Activated CD4-positive, CD25-positive, alpha-beta regulatory T cell (primary cell): ENCODE data around the gene CLTC.
"Not testable (repeated sequence)": the region's sequence is repeated elsewhere in the genome, so short reads cannot be mapped to it uniquely, and the experiment has no call there.

Experiments
- DNase-seq, 4 experiments: peaks; one replicate each; lab custom pipeline; 2025; lab: John Stamatoyannopoulos, UW

The CLTC gene

GRCh38 chr17:59634632-59635541, 15.2 kb downstream of the CLTC start:
- no peak for DNase-seq

- DNase-seq, result no peak
Observed at GRCh38 chr17:59637611-59638310, 18.1 kb downstream of the CLTC start.

- DNase-seq, result no peak
Observed at GRCh38 chr17:59638553-59638952, 18.9 kb downstream of the CLTC start.

- no peak for DNase-seq
Observed at GRCh38 chr17:59641799-59642484, 22.2 kb downstream of the CLTC start.

- no peak for DNase-seq
Observed at GRCh38 chr17:59642565-59642964, 22.9 kb downstream of the CLTC start.

GRCh38 chr17:59643159-59644140, 23.8 kb downstream of the CLTC start:
- DNase-seq, result no peak

- DNase-seq, result no peak
Observed at GRCh38 chr17:59647288-59647687, 27.6 kb downstream of the CLTC start.

- DNase-seq, result no peak
Observed at GRCh38 chr17:59649886-59650285, 30.2 kb downstream of the CLTC start.

GRCh38 chr17:59650642-59651041, 30.9 kb downstream of the CLTC start:
- no peak for DNase-seq

GRCh38 chr17:59651346-59651745, 31.7 kb downstream of the CLTC start:
- no peak for DNase-seq

GRCh38 chr17:59652119-59652518, 32.4 kb downstream of the CLTC start:
- no peak for DNase-seq

- DNase-seq, result not testable (repeated sequence)
Observed at GRCh38 chr17:59656624-59657023, 36.9 kb downstream of the CLTC start.

GRCh38 chr17:59666235-59666634, 46.5 kb downstream of the CLTC start:
- no peak for DNase-seq

GRCh38 chr17:59668816-59669215, 49.1 kb downstream of the CLTC start:
- DNase-seq, result no peak

- no peak for DNase-seq
Observed at GRCh38 chr17:59669411-59669810, 49.7 kb downstream of the CLTC start.

GRCh38 chr17:59669944-59670343, 50.2 kb downstream of the CLTC start:
- DNase-seq, result no peak

- DNase-seq, result no peak
Observed at GRCh38 chr17:59671386-59671785, 51.7 kb downstream of the CLTC start.

GRCh38 chr17:59675231-59675630, 55.5 kb downstream of the CLTC start:
- no peak for DNase-seq

GRCh38 chr17:59676716-59677115, 57.0 kb downstream of the CLTC start:
- DNase-seq, result no peak

- no peak for DNase-seq
Observed at GRCh38 chr17:59678918-59679317, 59.2 kb downstream of the CLTC start.

GRCh38 chr17:59680314-59680713, 60.6 kb downstream of the CLTC start:
- DNase-seq, result no peak
